Mononuclear cell (primary cell): ENCODE measurements around the gene PERCC1. TPM values are rescaled to one million over a fixed set of nuclear protein-coding genes. Genes with fewer than 3 reads are reported as not detected.
"Not testable (repeated sequence)": the region's sequence is repeated elsewhere in the genome, so short reads cannot be mapped to it uniquely, and the experiment has no call there.

Experiments used
- H3K27me3 ChIP-seq: 2 replicates; pipeline ENCODE4 v1.6.0; 2011; ENCODE audit warnings: low read length, control low read depth; ENCODE audit not compliant: insufficient read depth
- H3K4me1 ChIP-seq: 2 replicates; pipeline ENCODE4 v1.5.1; 2011; ENCODE audit warnings: mild to moderate bottlenecking, low read length, control low read depth; ENCODE audit not compliant: insufficient read depth
- H3K4me3 ChIP-seq: 2 replicates; pipeline ENCODE4 v1.5.1; 2011; ENCODE audit warnings: mild to moderate bottlenecking, low read length, moderate library complexity
- H3K9me3 ChIP-seq: 2 replicates; pipeline ENCODE4 v1.5.1; 2011; ENCODE audit warnings: low read depth, mild to moderate bottlenecking, control low read depth, low read length
- total RNA-seq: library from RNA; depleted of rRNA; stranded (reverse); fragments of >200 nt; gene quantifications from one replicate; pipeline ENCODE4 v1.2.3, GENCODE V29; 2012

PERCC1 gene
- total RNA-seq, 1 donor: 0.84 TPM

GRCh38 chr16:1436731-1437355 lies 6.0 kb downstream of the PERCC1 start:
- no peaks in the 10 kb centered on the region for H3K27me3 ChIP-seq
- no peak overlapping the region for H3K4me3 ChIP-seq
- no peaks in the 10 kb centered on the region for H3K9me3 ChIP-seq

GRCh38 chr16:1437606-1438005 lies 6.7 kb downstream of the PERCC1 start:
- Histone ChIP-seq H3K27me3 (no peaks in the 10 kb centered on the region), H3K4me1 (no peaks in the 10 kb centered on the region), H3K9me3 (no peaks in the 10 kb centered on the region), H3K4me3 (no peak overlapping the region)

More at GRCh38 chr16:1436731-1437355, 6.0 kb downstream of the PERCC1 start:
- H3K4me1 ChIP-seq: no peaks in the 10 kb centered on the region

GRCh38 chr16:1438229-1439057 lies 7.6 kb downstream of the PERCC1 start:
- Histone ChIP-seq H3K9me3 (no peaks in the 10 kb centered on the region), H3K4me1 (no peaks in the 10 kb centered on the region), H3K27me3 (no peaks in the 10 kb centered on the region), H3K4me3 (no peak overlapping the region)

GRCh38 chr16:1439058-1439698 lies 8.3 kb downstream of the PERCC1 start:
- H3K27me3 ChIP-seq: no peaks in the 10 kb centered on the region
- no peaks in the 10 kb centered on the region for H3K4me1 ChIP-seq
- H3K4me3 ChIP-seq: no peak overlapping the region
- no peaks in the 10 kb centered on the region for H3K9me3 ChIP-seq

- not testable (repeated sequence) for H3K27me3 ChIP-seq, H3K4me3 ChIP-seq, H3K4me1 ChIP-seq, H3K9me3 ChIP-seq
These were observed 8.8 kb downstream of the PERCC1 start for GRCh38 chr16:1439699-1440074.

- Histone ChIP-seq H3K4me3 (no peak overlapping the region), H3K27me3 (no peaks in the 10 kb centered on the region), H3K9me3 (no peaks in the 10 kb centered on the region), H3K4me1 (no peaks in the 10 kb centered on the region)
These were observed 10.5 kb downstream of the PERCC1 start for GRCh38 chr16:1441391-1441829.

- Histone ChIP-seq H3K9me3 (no peaks in the 10 kb centered on the region), H3K4me1 (no peaks in the 10 kb centered on the region), H3K4me3 (no peak overlapping the region), H3K27me3 (no peaks in the 10 kb centered on the region)
These were observed 11.8 kb downstream of the PERCC1 start for GRCh38 chr16:1442697-1443096.

- Histone ChIP-seq H3K27me3 (no peaks in the 10 kb centered on the region), H3K9me3 (no peaks in the 10 kb centered on the region), H3K4me3 (no peak overlapping the region), H3K4me1 (no peaks in the 10 kb centered on the region)
These were observed 12.6 kb downstream of the PERCC1 start for GRCh38 chr16:1443403-1443973.

GRCh38 chr16:1443980-1444729 lies 13.3 kb downstream of the PERCC1 start, which contains the start of gene CCDC154:
CCDC154 (minus strand) TSS chr16:1444556; CDS start chr16:1444322, 234 bp downstream.
- no peak within 1 kb of the TSS for H3K4me3 ChIP-seq
- H3K27me3 ChIP-seq: no peaks in the 10 kb centered on the region
- no peaks in the 10 kb centered on the region for H3K4me1 ChIP-seq
- H3K9me3 ChIP-seq: no peaks in the 10 kb centered on the region

GRCh38 chr16:1444730-1445517 lies 14.0 kb downstream of the PERCC1 start:
- Histone ChIP-seq H3K9me3 (no peaks in the 10 kb centered on the region), H3K4me1 (no peaks in the 10 kb centered on the region), H3K4me3 (no peak overlapping the region), H3K27me3 (no peaks in the 10 kb centered on the region)

- Histone ChIP-seq H3K4me1 (no peaks in the 10 kb centered on the region), H3K9me3 (no peaks in the 10 kb centered on the region), H3K27me3 (no peaks in the 10 kb centered on the region), H3K4me3 (no peak overlapping the region)
These were observed 14.8 kb downstream of the PERCC1 start for GRCh38 chr16:1445518-1446203.

GRCh38 chr16:1446296-1447080 lies 15.6 kb downstream of the PERCC1 start:
- no peaks in the 10 kb centered on the region for H3K9me3 ChIP-seq
- no peak overlapping the region for H3K4me3 ChIP-seq
- no peaks in the 10 kb centered on the region for H3K27me3 ChIP-seq
- no peaks in the 10 kb centered on the region for H3K4me1 ChIP-seq

- no peak overlapping the region for H3K4me3 ChIP-seq
- H3K4me1 ChIP-seq: no peaks in the 10 kb centered on the region
- no peaks in the 10 kb centered on the region for H3K27me3 ChIP-seq
- H3K9me3 ChIP-seq: no peaks in the 10 kb centered on the region
These were observed 17.1 kb downstream of the PERCC1 start for GRCh38 chr16:1447965-1448364.
